AML-193 (cell line): ENCODE measurements around the gene TBC1D26.
"Not testable (repeated sequence)": the region's sequence is repeated elsewhere in the genome, so short reads cannot be mapped to it uniquely, and the experiment has no call there.

ENCODE experiments used
- DNase-seq, 2 experiments: peaks; one replicate each; lab custom pipeline; 2025; lab: John Stamatoyannopoulos, UW

Gene TBC1D26

GRCh38 chr17:15744074-15744676, 12.1 kb downstream of the TBC1D26 start:
- DNase-seq = no peak

GRCh38 chr17:15744885-15745284, 12.8 kb downstream of the TBC1D26 start:
- no peak for DNase-seq

- not testable (repeated sequence) for DNase-seq
Measured at GRCh38 chr17:15749403-15749802, 17.3 kb downstream of the TBC1D26 start.

GRCh38 chr17:15768865-15769533, 36.9 kb downstream of the TBC1D26 start:
- DNase-seq = not testable (repeated sequence)

GRCh38 chr17:15770679-15771078, 38.6 kb downstream of the TBC1D26 start:
- not testable (repeated sequence) for DNase-seq

DNA sequence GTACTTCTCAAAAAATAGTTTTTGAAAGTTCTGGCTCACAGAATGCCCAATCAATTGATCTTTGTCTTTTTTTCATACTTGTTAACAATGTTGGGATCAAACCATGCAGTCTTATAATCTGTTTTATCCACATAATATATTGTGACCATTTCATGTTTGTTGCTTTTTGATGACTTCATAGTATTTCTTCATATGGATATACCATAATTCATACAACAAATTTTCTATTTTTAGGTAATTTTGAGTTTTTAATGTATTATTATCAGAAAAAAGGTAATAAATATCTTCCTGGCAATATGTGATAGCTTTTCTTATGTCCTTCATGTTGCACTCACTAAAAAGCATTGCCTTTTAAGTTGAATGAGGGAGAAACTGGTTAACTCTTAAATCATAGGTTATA, 44.8 kb downstream of the TBC1D26 start:
- no peak for DNase-seq

DNA sequence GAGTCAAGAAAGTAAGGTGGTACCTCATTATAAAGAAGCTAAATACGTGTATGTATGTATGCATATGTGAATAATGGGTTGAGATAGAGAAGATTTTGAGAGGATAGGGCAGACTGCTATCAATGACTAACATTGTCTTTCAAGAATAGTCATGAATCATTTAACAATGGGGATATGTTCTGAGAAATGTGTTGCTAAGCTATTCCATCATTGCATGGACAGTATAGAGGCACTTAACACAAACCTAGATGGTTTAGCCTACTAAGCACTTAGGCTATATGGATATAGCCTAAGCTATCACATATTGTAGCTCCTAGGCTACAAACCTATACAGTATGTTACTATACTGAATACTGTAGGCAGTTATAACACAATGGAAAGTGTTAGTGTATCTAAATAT, 45.2 kb downstream of the TBC1D26 start:
- DNase-seq = no peak

GRCh38 chr17:15777717-15778116, 45.6 kb downstream of the TBC1D26 start:
- DNase-seq = no peak

GRCh38 chr17:15779119-15779518, 47.0 kb downstream of the TBC1D26 start:
- DNase-seq = no peak

DNA sequence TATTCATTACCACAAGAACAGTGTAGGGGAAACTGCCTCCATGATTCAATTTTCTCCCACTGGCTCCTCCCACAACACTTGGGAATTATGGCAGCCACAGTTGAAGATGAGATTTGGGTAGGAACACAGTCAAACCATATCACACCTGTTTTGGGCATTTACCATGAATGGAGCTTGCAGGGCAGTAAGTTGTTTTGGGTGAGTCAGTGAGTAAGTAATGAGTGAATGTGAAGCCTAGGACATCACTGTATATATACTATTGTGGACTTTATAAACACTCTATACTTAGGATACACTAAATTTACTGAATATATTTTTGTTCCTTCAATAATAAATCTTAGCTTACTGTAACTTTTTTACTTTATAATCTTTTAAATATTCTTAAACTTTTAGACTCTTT, 48.1 kb downstream of the TBC1D26 start:
- no peak for DNase-seq

DNA sequence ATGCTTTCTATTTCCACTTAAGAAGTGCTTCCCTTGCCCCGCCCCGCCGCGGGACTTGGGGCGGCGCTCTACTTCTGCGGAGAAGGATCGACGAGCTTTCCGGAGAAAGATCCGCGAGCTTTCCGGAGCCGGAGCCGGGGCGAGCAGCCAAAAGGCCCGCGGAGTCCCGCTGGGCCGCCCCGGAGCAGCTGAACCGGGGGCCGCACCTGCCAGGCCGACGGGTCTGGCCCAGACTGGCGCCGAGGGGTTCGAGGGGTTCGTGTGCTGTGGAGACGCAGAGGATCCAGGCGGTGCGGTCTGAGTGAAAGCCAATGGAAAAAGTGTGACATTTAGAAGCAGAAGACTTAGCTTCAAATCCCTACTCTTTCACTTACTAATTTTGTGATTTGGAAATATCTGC, 50.8 kb downstream of the TBC1D26 start:
- DNase-seq = no peak

- no peak for DNase-seq
Measured at GRCh38 chr17:15783461-15783860, 51.4 kb downstream of the TBC1D26 start.

DNA sequence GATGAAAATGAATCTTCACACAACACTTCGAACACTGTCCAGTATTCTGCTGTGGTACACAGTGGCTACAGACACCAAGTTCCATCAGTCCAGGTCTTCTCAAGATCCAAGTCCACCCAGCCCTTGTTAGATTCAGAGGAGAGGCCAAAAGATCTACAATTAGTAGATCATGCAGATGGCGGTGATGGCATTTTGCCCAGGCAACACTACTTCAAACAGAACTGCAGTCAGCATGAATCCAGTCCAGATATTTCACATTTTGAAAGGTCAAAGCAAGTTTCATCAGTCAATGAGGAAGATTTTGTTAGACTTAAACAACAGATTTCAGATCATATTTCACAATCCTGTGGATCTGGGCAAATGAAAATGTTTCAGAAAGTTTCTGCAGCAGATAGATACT, 52.3 kb downstream of the TBC1D26 start:
- not testable (repeated sequence) for DNase-seq

DNA sequence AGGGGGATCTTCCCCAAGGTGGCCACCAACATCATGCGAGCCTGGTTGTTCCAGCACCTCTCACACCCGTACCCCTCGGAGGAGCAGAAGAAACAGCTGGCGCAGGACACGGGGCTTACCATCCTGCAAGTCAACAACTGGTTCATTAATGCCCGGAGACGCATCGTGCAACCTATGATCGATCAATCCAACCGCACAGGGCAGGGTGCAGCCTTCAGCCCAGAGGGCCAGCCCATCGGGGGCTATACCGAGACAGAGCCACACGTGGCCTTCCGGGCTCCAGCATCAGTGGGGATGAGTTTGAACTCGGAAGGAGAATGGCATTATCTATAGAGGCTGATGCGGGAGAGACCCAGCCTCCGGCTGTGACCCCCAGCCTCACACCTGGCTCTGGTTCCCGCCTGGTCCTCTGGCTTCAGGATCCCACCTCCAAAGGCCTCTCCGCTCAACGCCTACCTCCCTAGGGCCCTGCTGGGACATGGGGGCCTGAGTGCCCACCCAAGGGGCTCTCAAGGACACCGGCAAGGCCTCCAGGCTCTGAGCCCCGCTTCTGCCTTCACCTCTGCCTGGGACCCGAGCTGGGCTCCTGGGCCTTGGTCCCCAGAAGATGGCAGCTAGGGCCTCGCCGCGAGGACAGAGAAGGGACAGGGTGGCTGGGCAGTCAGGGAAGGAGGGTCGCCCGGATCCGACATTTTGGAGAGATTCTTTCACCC, 55.4 kb downstream of the TBC1D26 start:
- DNase-seq = not testable (repeated sequence)

DNA sequence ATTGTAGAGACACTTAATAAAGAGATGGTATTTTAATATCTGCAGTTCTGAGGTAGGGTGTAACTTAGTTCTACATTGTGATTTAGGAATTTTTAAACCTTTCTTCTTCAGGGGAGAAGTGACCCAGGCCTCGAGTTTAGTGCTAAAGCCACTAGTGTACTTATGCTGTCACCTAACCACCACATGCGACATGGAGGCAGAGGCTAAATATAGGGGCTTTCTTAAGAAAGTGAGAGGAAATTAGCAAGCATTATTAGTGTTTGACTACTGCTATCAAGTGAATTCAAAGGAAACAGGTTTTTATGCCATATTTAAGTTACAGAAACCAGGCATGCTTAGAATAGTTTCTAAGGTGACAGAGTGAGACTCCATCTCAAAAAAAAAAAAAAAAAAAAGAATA, 56.3 kb downstream of the TBC1D26 start:
- DNase-seq = not testable (repeated sequence)
